LNCaP clone FGC (cell line): ENCODE measurements around the gene PLEKHA5.

Experiments used
- DNase-seq: peaks from one replicate; pipeline ENCODE4 v3.0.0-alpha.2; 2011; ENCODE audit warnings: low read depth
- H3K4me3 ChIP-seq: 2 replicates; pipeline ENCODE4 v1.5.1; 2011; ENCODE audit warnings: mild to moderate bottlenecking, low read depth, low read length, control low read depth
- TF ChIP-seq, protein P1 (sequence below): IDR thresholded peaks from 2 replicates; pipeline ENCODE4 v1.5.1; 2012; ENCODE audit warnings: mild to moderate bottlenecking; ENCODE audit not compliant: control insufficient read depth, insufficient read depth; ENCODE audit errors: extremely low read depth

PLEKHA5 gene

DNA sequence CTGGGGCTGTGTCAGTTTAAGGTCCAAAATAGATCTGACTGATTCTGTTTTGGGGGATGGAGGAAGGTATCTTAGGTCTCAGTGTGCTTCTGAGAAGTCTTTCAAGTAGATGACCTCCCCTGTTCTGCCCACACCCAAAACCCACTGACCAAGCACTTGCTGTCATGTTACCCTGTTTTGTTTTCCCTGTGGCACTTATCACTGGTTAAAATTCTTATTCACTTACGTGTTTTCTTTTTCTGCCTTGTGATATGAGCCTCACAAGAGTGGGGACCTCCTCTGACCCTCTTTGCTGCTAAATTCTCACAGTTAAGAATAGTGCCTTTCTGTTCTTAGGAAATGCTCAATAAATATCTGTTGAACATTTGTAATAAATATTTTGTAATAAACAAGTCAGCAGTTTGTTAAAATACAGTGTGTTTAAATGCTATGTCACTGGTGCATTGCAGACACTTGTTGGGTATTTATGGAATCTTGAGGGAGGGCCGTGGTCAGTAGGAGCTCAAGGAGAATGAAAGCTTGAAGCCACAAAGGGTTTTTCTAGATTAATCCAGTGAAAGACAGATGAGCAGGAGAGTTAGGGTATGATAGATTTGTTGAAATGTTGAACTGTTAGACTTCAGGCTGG, 20.9 kb downstream of the PLEKHA5 start:
- H3K4me3 ChIP-seq = no peak overlapping the region
- TF ChIP-seq, protein P1, sequence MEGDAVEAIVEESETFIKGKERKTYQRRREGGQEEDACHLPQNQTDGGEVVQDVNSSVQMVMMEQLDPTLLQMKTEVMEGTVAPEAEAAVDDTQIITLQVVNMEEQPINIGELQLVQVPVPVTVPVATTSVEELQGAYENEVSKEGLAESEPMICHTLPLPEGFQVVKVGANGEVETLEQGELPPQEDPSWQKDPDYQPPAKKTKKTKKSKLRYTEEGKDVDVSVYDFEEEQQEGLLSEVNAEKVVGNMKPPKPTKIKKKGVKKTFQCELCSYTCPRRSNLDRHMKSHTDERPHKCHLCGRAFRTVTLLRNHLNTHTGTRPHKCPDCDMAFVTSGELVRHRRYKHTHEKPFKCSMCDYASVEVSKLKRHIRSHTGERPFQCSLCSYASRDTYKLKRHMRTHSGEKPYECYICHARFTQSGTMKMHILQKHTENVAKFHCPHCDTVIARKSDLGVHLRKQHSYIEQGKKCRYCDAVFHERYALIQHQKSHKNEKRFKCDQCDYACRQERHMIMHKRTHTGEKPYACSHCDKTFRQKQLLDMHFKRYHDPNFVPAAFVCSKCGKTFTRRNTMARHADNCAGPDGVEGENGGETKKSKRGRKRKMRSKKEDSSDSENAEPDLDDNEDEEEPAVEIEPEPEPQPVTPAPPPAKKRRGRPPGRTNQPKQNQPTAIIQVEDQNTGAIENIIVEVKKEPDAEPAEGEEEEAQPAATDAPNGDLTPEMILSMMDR = no peak
- no peak for DNase-seq

DNA sequence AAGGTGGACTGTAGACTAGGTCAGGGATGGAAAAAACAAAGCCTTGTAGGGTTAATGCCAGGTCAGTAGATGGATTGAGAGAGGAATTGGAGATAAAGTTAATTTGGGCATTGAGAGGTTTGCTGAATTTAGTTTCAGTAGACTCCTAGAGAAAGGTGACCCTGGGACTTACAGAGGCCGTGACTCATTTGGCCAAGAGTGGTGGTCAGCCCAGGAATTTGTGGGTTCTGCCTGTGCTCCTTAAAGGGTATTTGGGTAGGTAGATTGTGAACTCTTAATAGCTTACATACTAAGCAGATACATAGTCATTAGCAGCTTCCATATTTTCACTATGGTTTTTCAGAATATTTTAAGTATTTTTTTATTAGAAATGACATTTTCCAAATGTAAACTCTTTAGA, 21.8 kb downstream of the PLEKHA5 start:
- H3K4me3 ChIP-seq = no peak overlapping the region
- no peak for DNase-seq
- TF ChIP-seq, protein P1 = no peak

DNA sequence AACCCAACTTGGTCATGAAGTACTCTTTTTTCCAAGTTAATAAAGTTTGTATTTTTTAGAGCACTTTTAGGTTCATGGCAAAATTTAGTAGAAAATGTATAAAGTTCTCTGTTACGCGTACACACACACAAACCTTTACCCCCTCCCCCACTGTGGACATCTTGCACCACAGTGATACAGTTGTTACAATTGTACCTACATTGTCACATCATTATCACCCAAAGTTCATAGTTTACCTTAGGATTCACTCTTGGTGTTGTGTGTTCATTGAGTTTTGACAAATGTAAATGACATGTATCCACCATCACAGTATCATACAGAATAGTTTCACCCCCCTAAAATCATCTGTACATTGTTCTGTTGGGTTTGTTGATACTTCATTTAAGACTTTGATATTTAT, 23.9 kb downstream of the PLEKHA5 start:
- no peak for DNase-seq
- no peak overlapping the region for H3K4me3 ChIP-seq
- TF ChIP-seq, protein P1 = no peak

DNA sequence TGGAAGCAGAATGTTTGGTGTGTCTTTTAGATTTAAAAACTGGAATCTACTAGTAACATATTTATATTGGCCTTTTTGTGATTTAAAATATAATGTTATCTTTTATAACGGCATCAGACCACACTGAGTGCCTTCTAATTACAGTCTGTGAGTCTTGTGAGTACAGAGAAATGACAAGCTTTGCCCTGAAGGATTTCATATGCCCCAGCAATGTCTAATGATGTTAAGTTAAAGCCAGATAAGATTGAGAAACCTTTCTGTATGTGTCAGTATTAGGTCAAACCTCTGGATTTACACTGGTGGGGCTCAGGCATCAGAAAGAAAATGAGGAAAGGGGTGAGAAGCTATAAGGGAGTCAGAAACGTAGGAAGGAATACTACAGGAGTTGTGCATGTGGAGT, 25.2 kb downstream of the PLEKHA5 start:
- TF ChIP-seq, protein P1 = no peak
- no peak overlapping the region for H3K4me3 ChIP-seq
- DNase-seq = no peak

DNA sequence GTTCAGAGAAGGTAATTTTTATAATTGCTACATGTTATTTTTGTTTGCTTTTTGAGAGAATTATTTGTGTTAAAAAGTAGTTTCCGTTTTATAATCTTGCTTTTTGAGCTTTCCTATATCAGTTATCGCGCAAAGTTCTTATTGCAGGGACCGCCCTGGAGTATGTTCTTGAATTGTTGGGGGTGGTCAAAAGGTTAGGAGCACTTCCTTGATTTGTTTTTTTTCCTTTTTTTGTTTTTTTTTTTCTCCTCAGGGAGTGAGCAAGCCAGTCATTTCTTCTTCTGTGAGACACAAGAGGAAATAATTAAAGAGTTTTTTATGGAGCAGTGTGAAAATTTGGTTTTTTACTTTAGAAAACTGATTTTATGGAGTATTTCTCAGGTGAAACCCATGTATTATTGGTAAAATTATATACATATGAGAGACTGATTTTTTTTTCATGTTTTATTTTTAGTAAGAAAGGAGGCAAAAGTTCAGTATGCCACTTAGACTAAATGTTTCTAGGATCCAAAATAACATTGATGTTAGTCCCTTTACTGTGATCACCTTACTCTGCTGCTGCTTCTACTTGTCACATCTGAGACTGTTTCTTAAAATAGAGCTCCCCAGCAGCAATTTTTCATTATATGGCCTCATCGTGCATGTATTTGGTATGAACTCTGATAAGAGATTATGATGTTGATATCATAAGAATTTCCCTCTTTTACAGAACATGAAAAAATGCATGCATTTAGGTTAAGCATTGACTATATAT, 26.6 kb downstream of the PLEKHA5 start:
- TF ChIP-seq, protein P1 = no peak
- DNase-seq = no peak

DNA sequence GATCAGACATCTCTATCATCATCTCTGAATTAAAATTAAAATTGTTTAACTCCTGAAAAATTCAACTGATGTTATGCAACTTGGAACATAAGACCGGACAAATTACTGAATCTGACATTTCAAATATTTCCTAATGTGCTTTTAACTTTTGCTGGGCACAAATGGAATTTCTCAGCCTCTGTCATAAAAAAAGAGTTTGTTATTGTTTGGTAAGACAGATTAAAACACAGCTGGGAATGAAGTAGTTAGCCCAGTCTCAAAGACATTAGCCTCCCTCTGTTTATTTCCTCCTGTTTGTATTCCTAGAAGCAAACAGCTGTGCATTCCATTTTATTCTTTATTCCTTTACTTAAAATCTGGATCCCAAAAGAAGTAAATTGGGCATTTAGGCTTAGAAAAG, 29.4 kb downstream of the PLEKHA5 start:
- no peak for DNase-seq
- no peak overlapping the region for H3K4me3 ChIP-seq
- TF ChIP-seq, protein P1 = no peak

More for the DNA sequence above, 26.6 kb downstream of the PLEKHA5 start:
- H3K4me3 ChIP-seq = no peak overlapping the region

DNA sequence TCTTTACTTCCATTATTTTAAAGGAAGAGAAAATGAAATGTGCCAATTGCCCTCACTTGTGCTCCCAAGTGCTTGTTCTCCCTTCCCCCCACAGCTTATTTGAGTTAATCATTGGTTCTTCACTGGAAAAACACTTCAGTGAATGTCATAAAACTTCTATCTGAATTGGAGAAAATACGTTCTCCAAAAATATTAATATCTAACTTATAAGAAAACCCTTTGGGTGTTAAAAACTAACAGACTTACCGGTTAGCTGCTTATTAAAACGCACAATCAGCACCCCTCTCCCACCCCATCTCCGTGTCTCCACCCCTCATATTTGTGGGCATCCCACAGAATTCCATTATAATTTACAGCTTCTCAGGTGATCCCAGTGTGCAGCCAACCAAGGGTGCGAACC, 31.7 kb downstream of the PLEKHA5 start:
- no peak for DNase-seq
- TF ChIP-seq, protein P1 = no peak
- no peak overlapping the region for H3K4me3 ChIP-seq
